GM12878 (cell line): ENCODE results near the gene PIGL. TPM values are rescaled to one million over a fixed set of nuclear protein-coding genes. Genes with fewer than 3 reads are reported as not detected.

Experiments used
- ATAC-seq: fragments of 200-7000 bp; cut with Tn5 transposase; 3 replicates; pipeline ENCODE4 v1.9.1; 2020; ENCODE audit warnings: mild to moderate bottlenecking, moderate library complexity
- BruUV-seq: library from RNA; stranded (reverse); fragments of 400-500 nt; replicated peaks from 2 replicates; lab custom pipeline; 2021; lab: Mats Ljungman, UMichigan
- CTCF ChIA-PET: fragments of 300-600 bp; sonication (Branson Sonifier 250); formaldehyde crosslinking; extraction: SDS; loops from one replicate; lab custom pipeline; 2021; ENCODE audit warnings: inconsistent platforms; lab: Yijun Ruan, JAX
- POLR2A ChIA-PET: fragments of 350-600 bp; formaldehyde crosslinking; extraction: SDS; loops from one replicate; lab custom pipeline; 2021; ENCODE audit warnings: inconsistent platforms; lab: Charles Lee
- RAD21 ChIA-PET: fragments of 300-600 bp; sonication (Branson Sonifier 250); formaldehyde crosslinking; loops from one replicate; lab custom pipeline; 2023; ENCODE audit warnings: antibody characterized with exemption; ENCODE audit not compliant: unreplicated experiment; lab: Charles Lee
- SMC1A ChIA-PET: fragments of 300-600 bp; sonication (Branson Sonifier 250); formaldehyde crosslinking; loops from one replicate; lab custom pipeline; 2023; ENCODE audit not compliant: unreplicated experiment, uncharacterized antibody; lab: Charles Lee
- DNase-seq: peaks from one replicate; pipeline ENCODE4 v3.0.0-alpha.2; 2011; ENCODE audit warnings: low read depth, low spot score
- FAIRE-seq: peaks from 3 replicates; lab custom pipeline; 2011; peaks lifted over from hg19 to GRCh38; lab: Jason Lieb, UNC
- H2AFZ ChIP-seq: 2 replicates; pipeline ENCODE4 v1.6.0; 2011; ENCODE audit warnings: low read depth, low read length, control low read depth; ENCODE audit not compliant: control insufficient read depth
- H3K27ac ChIP-seq: 2 replicates; pipeline ENCODE4 v1.5.1; 2011; ENCODE audit warnings: control low read depth; ENCODE audit not compliant: control insufficient read depth, insufficient read depth
- H3K27me3 ChIP-seq, 2 experiments: replicated peaks in 1 of 2; 2 replicates each; pipeline versions ENCODE4 v1.6.0 to v1.6.1; 2011; ENCODE audit warnings: low read length in 1 of 2; ENCODE audit not compliant: control insufficient read depth in 2 of 2, insufficient read depth in 2 of 2
- H3K36me3 ChIP-seq, 2 experiments: 2 replicates each; pipeline ENCODE4 v1.5.1; 2011; ENCODE audit warnings: low read length in 1 of 2; ENCODE audit not compliant: control insufficient read depth in 2 of 2, insufficient read depth in 2 of 2
- H3K4me1 ChIP-seq: 2 replicates; pipeline ENCODE4 v1.6.1; 2011; ENCODE audit warnings: mild to moderate bottlenecking, low read length, moderate library complexity, mixed read lengths; ENCODE audit not compliant: control insufficient read depth, insufficient read depth
- H3K4me2 ChIP-seq: 2 replicates; pipeline ENCODE4 v1.6.0; 2011; ENCODE audit warnings: control low read depth; ENCODE audit not compliant: control insufficient read depth, insufficient read depth
- H3K4me3 ChIP-seq: fragments of 200-600 bp; sonication (generic); 2 replicates; pipeline ENCODE4 v1.5.1; 2016
- H3K79me2 ChIP-seq: 2 replicates; pipeline ENCODE4 v1.6.0; 2011; ENCODE audit warnings: low read length; ENCODE audit not compliant: control insufficient read depth, insufficient read depth
- H3K9ac ChIP-seq: 2 replicates; pipeline ENCODE4 v1.8.0; 2011; ENCODE audit warnings: low read length, control low read depth, mixed read lengths; ENCODE audit not compliant: control insufficient read depth, insufficient read depth
- H3K9me3 ChIP-seq: replicated peaks from 3 replicates; pipeline ENCODE4 v1.5.1; 2011; ENCODE audit warnings: mild to moderate bottlenecking, low read length; ENCODE audit not compliant: control insufficient read depth, insufficient read depth
- H4K20me1 ChIP-seq: 2 replicates; pipeline ENCODE4 v1.6.0; 2011; ENCODE audit not compliant: control insufficient read depth, insufficient read depth
- ATF7 ChIP-seq: fragments of 450-650 bp; IDR thresholded peaks from 2 replicates; pipeline ENCODE4 v1.6.1; 2016; ENCODE audit warnings: low read depth, mild to moderate bottlenecking
- BRCA1 ChIP-seq: IDR thresholded peaks from 2 replicates; pipeline ENCODE4 v1.6.1; 2011; ENCODE audit warnings: low read depth, low read length, improper control_type of control experiment
- CBX5 ChIP-seq: sonication (generic); IDR thresholded peaks from 2 replicates; pipeline ENCODE4 v1.6.1; 2016; ENCODE audit warnings: low read depth, moderate library complexity, mild to moderate bottlenecking, inconsistent platforms
- CEBPB ChIP-seq, 2 experiments: fragments of 150-350 bp in 1 of 2; IDR thresholded peaks; 2 replicates each; pipeline ENCODE4 v1.6.1; 2012 to 2014; ENCODE audit warnings: low read depth in 2 of 2, low read length in 2 of 2, borderline replicate concordance in 1 of 2, inconsistent platforms in 1 of 2
- CHD4 ChIP-seq: fragments of 200-600 bp; sonication (generic); IDR thresholded peaks from 2 replicates; pipeline ENCODE4 v1.6.1; 2016; ENCODE audit warnings: mild to moderate bottlenecking
- CTCF ChIP-seq, 3 experiments: IDR thresholded peaks in 2 of 3; conservative IDR thresholded peaks in 1 of 3; 2 replicates each; pipeline ENCODE4 v1.5.1; 2011; ENCODE audit warnings: low read depth in 3 of 3, low read length in 3 of 3, mild to moderate bottlenecking in 3 of 3, control low read depth in 2 of 3, moderate library complexity in 2 of 3, inconsistent platforms in 1 of 3, mixed read lengths in 1 of 3; ENCODE audit not compliant: control insufficient read depth in 2 of 3, insufficient read depth in 1 of 3; ENCODE audit errors: extremely low read depth in 1 of 3
- ESRRA ChIP-seq: IDR thresholded peaks from 2 replicates; pipeline ENCODE4 v1.6.1; 2012; ENCODE audit warnings: mild to moderate bottlenecking, low read length, improper control_type of control experiment
- FOS ChIP-seq: IDR thresholded peaks from 3 replicates; pipeline ENCODE4 v1.6.1; 2011; ENCODE audit warnings: borderline replicate concordance; ENCODE audit not compliant: insufficient read length; ENCODE audit errors: extremely low read depth
- HCFC1 ChIP-seq: fragments of 150-350 bp; IDR thresholded peaks from 2 replicates; pipeline ENCODE4 v1.6.1; 2014; ENCODE audit warnings: low read length
- IKZF1 ChIP-seq: fragments of 450-650 bp; conservative IDR thresholded peaks from 2 replicates; pipeline ENCODE4 v1.6.1; 2017; ENCODE audit warnings: antibody characterized with exemption, mild to moderate bottlenecking
- MAX ChIP-seq: IDR thresholded peaks from 2 replicates; pipeline ENCODE4 v1.6.1; 2012; ENCODE audit warnings: low read depth, low read length, improper control_type of control experiment
- NR2C2 ChIP-seq: IDR thresholded peaks from 2 replicates; pipeline ENCODE4 v1.6.1; 2011; ENCODE audit warnings: borderline replicate concordance, low read depth; ENCODE audit not compliant: control insufficient read depth, insufficient read length
- PAX8 ChIP-seq: fragments of 450-650 bp; IDR thresholded peaks from 2 replicates; pipeline ENCODE4 v1.6.1; 2017; ENCODE audit warnings: mild to moderate bottlenecking, moderate library complexity
- POLR2A ChIP-seq: IDR thresholded peaks from 2 replicates; pipeline ENCODE4 v1.6.1; 2011; ENCODE audit warnings: low read depth, mild to moderate bottlenecking, low read length
- SP1 ChIP-seq: IDR thresholded peaks from one replicate; pipeline ENCODE4 v1.6.1; 2011; ENCODE audit warnings: low read depth, low read length
- STAT1 ChIP-seq: fragments of 450-650 bp; conservative IDR thresholded peaks from 2 replicates; pipeline ENCODE4 v1.6.1; 2014; ENCODE audit warnings: antibody characterized with exemption, mild to moderate bottlenecking
- ZNF207 ChIP-seq: fragments of 450-650 bp; IDR thresholded peaks from 2 replicates; pipeline ENCODE4 v1.6.1; 2014; ENCODE audit warnings: antibody characterized with exemption, mild to moderate bottlenecking, borderline replicate concordance
- ZNF622 ChIP-seq: fragments of 450-650 bp; IDR thresholded peaks from 2 replicates; pipeline ENCODE4 v1.6.1; 2017; ENCODE audit warnings: mild to moderate bottlenecking, inconsistent platforms
- WGBS: methylation state at CpG from one replicate; pipeline ENCODE4 v1.1.6; 2016; ENCODE audit warnings: low lambda C conversion rate; ENCODE audit not compliant: insufficient replicate concordance, insufficient coverage; ENCODE audit errors: missing lambda C conversion rate; 5-methylcytosine and 5-hydroxymethylcytosine counted together
- in situ Hi-C: fragments of 300-500 bp; cut with MboI; formaldehyde crosslinking; loops from 9 replicates; pipeline ENCODE4 v1.14.3; 2018; ENCODE audit warnings: mixed read lengths
- intact Hi-C: fragments of 100-400 bp; cut with micrococcal nuclease; formaldehyde crosslinking; loops from one replicate; pipeline ENCODE4 v1.14.2; 2022; ENCODE audit not compliant: unreplicated experiment
- polyA plus RNA-seq, 11 experiments: library from polyadenylated mRNA; depleted of rRNA in 4 of 11; unstranded in 6 of 11; stranded (reverse) in 5 of 11; fragments of >200 nt; fragmentation: Nextera tagmentation in 4 of 11; fragmentation: Illumina TruSeq in 1 of 11; extraction: Ambion mirVana in 4 of 11; extraction: Trizol in 1 of 11; gene quantifications; 1 replicate in 1 of 11; 2 replicates in 10 of 11; pipeline versions ENCODE4 v1.2.1 to v1.2.3, GENCODE V29; 2011 to 2016; ENCODE audit warnings: inconsistent platforms in 2 of 11, missing spikeins in 2 of 11, low read depth in 1 of 11
- total RNA-seq, 4 experiments: library from RNA; depleted of rRNA in 3 of 4; stranded (reverse); fragments of >200 nt in 3 of 4; fragmentation: Illumina TruSeq in 1 of 4; extraction: Trizol in 1 of 4; gene quantifications; 2 replicates each; pipeline versions ENCODE4 v1.2.1 to v1.2.3, GENCODE V29; 2013 to 2021
- TF ChIP-seq, protein P1 (sequence below): IDR thresholded peaks from 2 replicates; pipeline ENCODE4 v1.6.1; 2012; ENCODE audit warnings: low read length, inconsistent platforms
- TF ChIP-seq, protein P2 (sequence below): IDR thresholded peaks from 2 replicates; pipeline ENCODE4 v1.6.1; 2012; ENCODE audit warnings: mild to moderate bottlenecking, low read depth, low read length

PIGL gene
- total and polyA plus RNA-seq, 10 of the 15 experiments (the other 5 are each of a cell fraction or from before 2014, with no cell fraction given): 25.9 to 52.5 (median 30.2) TPM

- ChIA-PET POLR2A (interaction anchor here (0.6 to 0.7 kb wide), 4 partner anchors 37 to 910 kb away, joined by 3 to 4 read pairs (median 4); no protein-coding TSS in a partner anchor), SMC1A (no interaction called here), CTCF (no interaction called here), RAD21 (no interaction called here)
- BruUV-seq: no TSS peak
- peaks cover 2 to 4% of the 10 kb centered on the region in 2 experiments; a peak in 2 of 4 replicates for H3K36me3 ChIP-seq
- no peak for DNase-seq
- no peak overlapping the region for H3K4me3 ChIP-seq
- WGBS: 100% methylated on average over 1 of the region's 1 CpG
- ATAC-seq: no peak
- no peak overlapping the region for H3K9ac ChIP-seq
- TF ChIP-seq ESRRA: no peak
- TF ChIP-seq IKZF1: no peak
- TF ChIP-seq BRCA1: no peak
- TF ChIP-seq ZNF622: no peak
- no peak for TF ChIP-seq HCFC1
- no peak for TF ChIP-seq STAT1
- TF ChIP-seq CTCF (IDR thresholded peaks at IDR 0.05 in 2 of 3, conservative IDR thresholded peaks at IDR 0.05 in 1 of 3; ENCODE audit: control insufficient read depth in 2 of 3, extremely low read depth in 1 of 3, insufficient read depth in 1 of 3, low read depth in 3 of 3, low read length in 3 of 3): no peak
- no peak for TF ChIP-seq CEBPB (IDR thresholded peaks at IDR 0.05; ENCODE audit: borderline replicate concordance in 1 of 2, low read depth in 2 of 2, low read length in 2 of 2)
- TF ChIP-seq, protein P1, sequence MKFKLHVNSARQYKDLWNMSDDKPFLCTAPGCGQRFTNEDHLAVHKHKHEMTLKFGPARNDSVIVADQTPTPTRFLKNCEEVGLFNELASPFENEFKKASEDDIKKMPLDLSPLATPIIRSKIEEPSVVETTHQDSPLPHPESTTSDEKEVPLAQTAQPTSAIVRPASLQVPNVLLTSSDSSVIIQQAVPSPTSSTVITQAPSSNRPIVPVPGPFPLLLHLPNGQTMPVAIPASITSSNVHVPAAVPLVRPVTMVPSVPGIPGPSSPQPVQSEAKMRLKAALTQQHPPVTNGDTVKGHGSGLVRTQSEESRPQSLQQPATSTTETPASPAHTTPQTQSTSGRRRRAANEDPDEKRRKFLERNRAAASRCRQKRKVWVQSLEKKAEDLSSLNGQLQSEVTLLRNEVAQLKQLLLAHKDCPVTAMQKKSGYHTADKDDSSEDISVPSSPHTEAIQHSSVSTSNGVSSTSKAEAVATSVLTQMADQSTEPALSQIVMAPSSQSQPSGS: no peak
- TF ChIP-seq SP1: no peak
- TF ChIP-seq, protein P2, sequence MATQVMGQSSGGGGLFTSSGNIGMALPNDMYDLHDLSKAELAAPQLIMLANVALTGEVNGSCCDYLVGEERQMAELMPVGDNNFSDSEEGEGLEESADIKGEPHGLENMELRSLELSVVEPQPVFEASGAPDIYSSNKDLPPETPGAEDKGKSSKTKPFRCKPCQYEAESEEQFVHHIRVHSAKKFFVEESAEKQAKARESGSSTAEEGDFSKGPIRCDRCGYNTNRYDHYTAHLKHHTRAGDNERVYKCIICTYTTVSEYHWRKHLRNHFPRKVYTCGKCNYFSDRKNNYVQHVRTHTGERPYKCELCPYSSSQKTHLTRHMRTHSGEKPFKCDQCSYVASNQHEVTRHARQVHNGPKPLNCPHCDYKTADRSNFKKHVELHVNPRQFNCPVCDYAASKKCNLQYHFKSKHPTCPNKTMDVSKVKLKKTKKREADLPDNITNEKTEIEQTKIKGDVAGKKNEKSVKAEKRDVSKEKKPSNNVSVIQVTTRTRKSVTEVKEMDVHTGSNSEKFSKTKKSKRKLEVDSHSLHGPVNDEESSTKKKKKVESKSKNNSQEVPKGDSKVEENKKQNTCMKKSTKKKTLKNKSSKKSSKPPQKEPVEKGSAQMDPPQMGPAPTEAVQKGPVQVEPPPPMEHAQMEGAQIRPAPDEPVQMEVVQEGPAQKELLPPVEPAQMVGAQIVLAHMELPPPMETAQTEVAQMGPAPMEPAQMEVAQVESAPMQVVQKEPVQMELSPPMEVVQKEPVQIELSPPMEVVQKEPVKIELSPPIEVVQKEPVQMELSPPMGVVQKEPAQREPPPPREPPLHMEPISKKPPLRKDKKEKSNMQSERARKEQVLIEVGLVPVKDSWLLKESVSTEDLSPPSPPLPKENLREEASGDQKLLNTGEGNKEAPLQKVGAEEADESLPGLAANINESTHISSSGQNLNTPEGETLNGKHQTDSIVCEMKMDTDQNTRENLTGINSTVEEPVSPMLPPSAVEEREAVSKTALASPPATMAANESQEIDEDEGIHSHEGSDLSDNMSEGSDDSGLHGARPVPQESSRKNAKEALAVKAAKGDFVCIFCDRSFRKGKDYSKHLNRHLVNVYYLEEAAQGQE: no peak
- no peak for TF ChIP-seq CBX5
- no peak for TF ChIP-seq CHD4
- no peak for TF ChIP-seq NR2C2
- no peak for TF ChIP-seq ZNF207
- no peak for TF ChIP-seq FOS
- no peak for TF ChIP-seq PAX8
- TF ChIP-seq MAX: no peak
- TF ChIP-seq ATF7: no peak
- no peak for TF ChIP-seq POLR2A
- H2AFZ ChIP-seq: no peak overlapping the region
- H4K20me1 ChIP-seq: no peaks in the 10 kb centered on the region
- no peak for FAIRE-seq
- no peaks in the 10 kb centered on the region for H3K9me3 ChIP-seq
- intact Hi-C loops: no loop called here
- no peaks in the 10 kb centered on the region for H3K4me1 ChIP-seq
- in situ Hi-C loops: no loop called here
- H3K4me2 ChIP-seq: no peak overlapping the region
- H3K27me3 ChIP-seq: no peaks in the 10 kb centered on the region
- no peaks in the 10 kb centered on the region for H3K79me2 ChIP-seq
- H3K27ac ChIP-seq: no peak overlapping the region
Measured at GRCh38 chr17:16339959-16340358, 122.9 kb downstream of the PIGL start.
